ENCODE data around the gene TULP1. TPM values are rescaled to one million over a fixed set of nuclear protein-coding genes. Genes with fewer than 3 reads are reported as not detected.
A peak's percentile ranks its signal among the peaks of the same experiment; 100 is the strongest.

Gene TULP1
- total and polyA plus RNA-seq, 2 of the 13 experiments (the other 11 are each of a cell fraction or from before 2014, with no cell fraction given) = not detected

DNA sequence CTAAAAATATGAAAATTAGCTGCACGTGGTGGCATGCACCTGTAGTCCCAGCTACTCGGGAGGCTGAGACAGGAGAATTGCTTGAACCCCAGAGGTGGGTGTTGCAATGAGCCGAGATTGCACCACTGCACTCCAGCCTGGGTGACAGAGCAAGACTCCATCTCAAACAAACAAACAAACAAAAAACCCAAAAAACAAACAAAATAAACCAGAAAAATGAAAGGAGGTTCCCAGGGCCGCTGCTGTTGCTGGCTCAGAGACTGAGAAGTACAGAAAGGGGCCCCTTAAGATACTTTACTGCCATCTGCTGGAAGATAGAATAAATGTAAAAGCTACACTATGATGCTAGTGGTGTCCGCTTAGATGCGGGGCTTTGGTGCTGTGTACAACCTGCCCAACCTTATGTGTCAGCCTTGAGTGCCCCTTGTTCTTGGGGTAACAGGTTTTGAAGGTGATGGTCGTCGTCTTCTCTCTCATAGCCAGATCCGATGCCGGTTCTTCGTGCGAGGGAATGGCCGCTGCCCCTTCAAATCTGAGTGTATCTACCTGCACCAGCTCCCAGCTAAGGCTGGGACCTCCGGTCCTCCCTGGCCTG lies 63.3 kb downstream of the TULP1 start (continued):
- TF ChIP-seq, protein P1, sequence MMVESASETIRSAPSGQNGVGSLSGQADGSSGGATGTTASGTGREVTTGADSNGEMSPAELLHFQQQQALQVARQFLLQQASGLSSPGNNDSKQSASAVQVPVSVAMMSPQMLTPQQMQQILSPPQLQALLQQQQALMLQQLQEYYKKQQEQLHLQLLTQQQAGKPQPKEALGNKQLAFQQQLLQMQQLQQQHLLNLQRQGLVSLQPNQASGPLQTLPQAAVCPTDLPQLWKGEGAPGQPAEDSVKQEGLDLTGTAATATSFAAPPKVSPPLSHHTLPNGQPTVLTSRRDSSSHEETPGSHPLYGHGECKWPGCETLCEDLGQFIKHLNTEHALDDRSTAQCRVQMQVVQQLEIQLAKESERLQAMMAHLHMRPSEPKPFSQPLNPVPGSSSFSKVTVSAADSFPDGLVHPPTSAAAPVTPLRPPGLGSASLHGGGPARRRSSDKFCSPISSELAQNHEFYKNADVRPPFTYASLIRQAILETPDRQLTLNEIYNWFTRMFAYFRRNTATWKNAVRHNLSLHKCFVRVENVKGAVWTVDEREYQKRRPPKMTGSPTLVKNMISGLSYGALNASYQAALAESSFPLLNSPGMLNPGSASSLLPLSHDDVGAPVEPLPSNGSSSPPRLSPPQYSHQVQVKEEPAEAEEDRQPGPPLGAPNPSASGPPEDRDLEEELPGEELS (CRISPR knock-in tag; IDR thresholded peaks at IDR 0.05) = no peak; the same call in 1 of the 2 replicates
- TF ChIP-seq, protein P2, sequence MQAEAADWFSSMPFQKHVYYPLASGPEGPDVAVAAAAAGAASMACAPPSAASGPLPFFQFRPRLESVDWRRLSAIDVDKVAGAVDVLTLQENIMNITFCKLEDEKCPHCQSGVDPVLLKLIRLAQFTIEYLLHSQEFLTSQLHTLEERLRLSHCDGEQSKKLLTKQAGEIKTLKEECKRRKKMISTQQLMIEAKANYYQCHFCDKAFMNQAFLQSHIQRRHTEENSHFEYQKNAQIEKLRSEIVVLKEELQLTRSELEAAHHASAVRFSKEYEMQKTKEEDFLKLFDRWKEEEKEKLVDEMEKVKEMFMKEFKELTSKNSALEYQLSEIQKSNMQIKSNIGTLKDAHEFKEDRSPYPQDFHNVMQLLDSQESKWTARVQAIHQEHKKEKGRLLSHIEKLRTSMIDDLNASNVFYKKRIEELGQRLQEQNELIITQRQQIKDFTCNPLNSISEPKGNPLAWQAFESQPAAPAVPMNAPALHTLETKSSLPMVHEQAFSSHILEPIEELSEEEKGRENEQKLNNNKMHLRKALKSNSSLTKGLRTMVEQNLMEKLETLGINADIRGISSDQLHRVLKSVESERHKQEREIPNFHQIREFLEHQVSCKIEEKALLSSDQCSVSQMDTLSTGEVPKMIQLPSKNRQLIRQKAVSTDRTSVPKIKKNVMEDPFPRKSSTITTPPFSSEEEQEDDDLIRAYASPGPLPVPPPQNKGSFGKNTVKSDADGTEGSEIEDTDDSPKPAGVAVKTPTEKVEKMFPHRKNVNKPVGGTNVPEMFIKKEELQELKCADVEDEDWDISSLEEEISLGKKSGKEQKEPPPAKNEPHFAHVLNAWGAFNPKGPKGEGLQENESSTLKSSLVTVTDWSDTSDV (CRISPR knock-in tag; IDR thresholded peaks at IDR 0.05) = no peak
- TF ChIP-seq ETV5 (CRISPR knock-in tag; IDR thresholded peaks at IDR 0.05; ENCODE audit: borderline replicate concordance) (no peak), MTF2 (CRISPR knock-in tag; IDR thresholded peaks at IDR 0.05; ENCODE audit: borderline replicate concordance) (0 out of 2 replicates have a peak, but pooled peaks have one; percentile 71), ZNF547 (CRISPR knock-in tag; IDR thresholded peaks at IDR 0.05) (0 out of 2 replicates have a peak, but pooled peaks have one; percentile 21), KAT8 (CRISPR knock-in tag; IDR thresholded peaks at IDR 0.05) (peak; percentile 26; the same call in 1 of the 2 replicates), ZNF460 (CRISPR knock-in tag; IDR thresholded peaks at IDR 0.05; ENCODE audit: borderline replicate concordance) (peak; percentile 96), ZFY (CRISPR knock-in tag; IDR thresholded peaks at IDR 0.05) (0 out of 2 replicates have a peak, but pooled peaks have one; percentile 24), RCOR2 (CRISPR knock-in tag; IDR thresholded peaks at IDR 0.05) (no peak), FOSL2 (CRISPR knock-in tag; IDR thresholded peaks at IDR 0.05) (peak; percentile 48; the same call in 1 of the 2 replicates), NFE2L2 (IDR thresholded peaks at IDR 0.05; ENCODE audit: low read length) (no peak), NRL (CRISPR knock-in tag; IDR thresholded peaks at IDR 0.05; ENCODE audit: borderline replicate concordance) (no peak), BCL6 (CRISPR knock-in tag; IDR thresholded peaks at IDR 0.05) (0 out of 2 replicates have a peak, but pooled peaks have one; percentile 9), RFX5 (IDR thresholded peaks at IDR 0.05; ENCODE audit: low read depth, low read length) (no peak), STAG1 (CRISPR knock-in tag; IDR thresholded peaks at IDR 0.05) (peak; percentile 96), MEF2D (CRISPR knock-in tag; IDR thresholded peaks at IDR 0.05) (peak; percentile 35; the same call in 1 of the 2 replicates), ZNF556 (CRISPR knock-in tag; IDR thresholded peaks at IDR 0.05; ENCODE audit: borderline replicate concordance) (0 out of 2 replicates have a peak, but pooled peaks have one; percentile 48)
- TF ChIP-seq, protein P3, sequence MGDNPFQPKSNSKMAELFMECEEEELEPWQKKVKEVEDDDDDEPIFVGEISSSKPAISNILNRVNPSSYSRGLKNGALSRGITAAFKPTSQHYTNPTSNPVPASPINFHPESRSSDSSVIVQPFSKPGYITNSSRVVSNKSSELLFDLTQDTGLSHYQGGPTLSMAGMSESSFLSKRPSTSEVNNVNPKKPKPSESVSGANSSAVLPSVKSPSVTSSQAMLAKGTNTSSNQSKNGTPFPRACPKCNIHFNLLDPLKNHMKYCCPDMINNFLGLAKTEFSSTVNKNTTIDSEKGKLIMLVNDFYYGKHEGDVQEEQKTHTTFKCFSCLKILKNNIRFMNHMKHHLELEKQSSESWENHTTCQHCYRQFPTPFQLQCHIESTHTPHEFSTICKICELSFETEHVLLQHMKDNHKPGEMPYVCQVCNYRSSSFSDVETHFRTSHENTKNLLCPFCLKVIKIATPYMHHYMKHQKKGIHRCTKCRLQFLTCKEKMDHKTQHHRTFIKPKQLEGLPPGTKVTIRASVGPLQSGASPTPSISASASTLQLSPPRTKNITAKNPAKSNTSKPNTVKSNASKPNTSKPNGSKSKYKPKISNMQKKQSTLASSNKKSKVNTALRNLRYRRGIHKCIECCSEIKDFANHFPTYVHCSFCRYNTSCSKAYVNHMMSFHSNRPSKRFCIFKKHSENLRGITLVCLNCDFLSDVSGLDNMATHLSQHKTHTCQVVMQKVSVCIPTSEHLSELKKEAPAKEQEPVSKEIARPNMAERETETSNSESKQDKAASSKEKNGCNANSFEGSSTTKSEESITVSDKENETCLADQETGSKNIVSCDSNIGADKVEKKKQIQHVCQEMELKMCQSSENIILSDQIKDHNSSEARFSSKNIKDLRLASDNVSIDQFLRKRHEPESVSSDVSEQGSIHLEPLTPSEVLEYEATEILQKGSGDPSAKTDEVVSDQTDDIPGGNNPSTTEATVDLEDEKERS (CRISPR knock-in tag; IDR thresholded peaks at IDR 0.05) = peak; percentile 82
- TF ChIP-seq, protein P4, sequence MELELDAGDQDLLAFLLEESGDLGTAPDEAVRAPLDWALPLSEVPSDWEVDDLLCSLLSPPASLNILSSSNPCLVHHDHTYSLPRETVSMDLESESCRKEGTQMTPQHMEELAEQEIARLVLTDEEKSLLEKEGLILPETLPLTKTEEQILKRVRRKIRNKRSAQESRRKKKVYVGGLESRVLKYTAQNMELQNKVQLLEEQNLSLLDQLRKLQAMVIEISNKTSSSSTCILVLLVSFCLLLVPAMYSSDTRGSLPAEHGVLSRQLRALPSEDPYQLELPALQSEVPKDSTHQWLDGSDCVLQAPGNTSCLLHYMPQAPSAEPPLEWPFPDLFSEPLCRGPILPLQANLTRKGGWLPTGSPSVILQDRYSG (CRISPR knock-in tag; IDR thresholded peaks at IDR 0.05) = no peak
- TF ChIP-seq, protein P5, sequence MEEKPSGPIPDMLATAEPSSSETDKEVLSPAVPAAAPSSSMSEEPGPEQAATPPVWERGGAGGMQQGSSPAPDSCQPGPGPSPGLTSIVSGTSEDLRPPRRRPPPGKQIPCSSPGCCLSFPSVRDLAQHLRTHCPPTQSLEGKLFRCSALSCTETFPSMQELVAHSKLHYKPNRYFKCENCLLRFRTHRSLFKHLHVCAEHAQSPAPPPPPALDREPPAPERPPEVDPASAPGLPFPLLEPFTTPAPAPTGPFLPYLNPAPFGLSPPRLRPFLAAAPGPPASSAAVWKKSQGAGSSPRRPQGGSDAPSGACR (CRISPR knock-in tag; IDR thresholded peaks at IDR 0.05) = no peak
